ENCODE measurements around the gene MYEF2. TPM values are rescaled to one million over a fixed set of nuclear protein-coding genes. Genes with fewer than 3 reads are reported as not detected.

Gene MYEF2
- total and polyA plus RNA-seq, 2 experiments from 2014 or later = 62.0 to 79.7 TPM

DNA sequence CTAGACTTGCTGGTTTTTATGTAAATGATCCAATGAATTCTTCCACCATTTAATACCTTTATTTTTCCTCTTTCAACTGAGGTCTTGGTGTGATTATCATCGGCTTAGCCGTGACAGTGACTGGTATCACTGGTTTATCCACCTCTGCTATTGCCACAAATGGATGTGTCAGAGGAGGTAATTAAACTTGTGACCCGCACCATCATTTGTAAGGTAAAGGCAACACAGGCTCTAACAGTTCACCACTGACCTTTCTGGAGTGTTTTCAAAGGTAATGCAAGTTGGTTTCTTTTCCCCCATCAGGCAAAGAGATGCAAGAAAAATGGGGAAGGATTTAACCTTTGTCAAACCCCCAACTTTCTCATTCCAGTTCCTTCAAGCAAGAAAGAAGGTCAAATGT, 47.7 kb upstream of the MYEF2 start:
- no peak overlapping the region for H3K4me3 Mint-ChIP-seq
- Histone ChIP-seq H3K27me3 (ENCODE audit: insufficient read depth) (no peaks in the 10 kb centered on the region), H3K4me1 (ENCODE audit: insufficient read depth) (no peaks in the 10 kb centered on the region), H3K4me3 (no peak overlapping the region), H3K36me3 (ENCODE audit: insufficient read depth) (no peaks in the 10 kb centered on the region), H3K79me2 (replicated peaks; ENCODE audit: insufficient read depth) (no peaks in the 10 kb centered on the region), H4K20me1 (replicated peaks; ENCODE audit: insufficient read depth) (no peaks in the 10 kb centered on the region), H3K27ac (ENCODE audit: low read depth) (no peak overlapping the region), H3K9me2 (ENCODE audit: insufficient read depth) (no peaks in the 10 kb centered on the region; the same call in 1 of the 2 replicates), H2AFZ (no peak overlapping the region), H3F3A (replicated peaks; ENCODE audit: low read depth) (no peaks in the 10 kb centered on the region), H3K4me2 (no peak overlapping the region)
- no peak for ATAC-seq
- no peaks in the 10 kb centered on the region for H3K4me1 Mint-ChIP-seq
- H3K27ac Mint-ChIP-seq = no peak overlapping the region
- H3K9me3 Mint-ChIP-seq = no peaks in the 10 kb centered on the region
- no peaks in the 10 kb centered on the region for H3K36me3 Mint-ChIP-seq (ENCODE audit: low read depth)
- no peak for DNase-seq (ENCODE audit: low spot score)
- H3K27me3 Mint-ChIP-seq (ENCODE audit: insufficient read depth, low read depth, poor library complexity) = peaks cover 2% of the 10 kb centered on the region
- TF ChIP-seq CREB1 (CRISPR knock-in tag; IDR thresholded peaks at IDR 0.05; ENCODE audit: low read depth) (no peak), POLR2AphosphoS5 (IDR thresholded peaks at IDR 0.05; ENCODE audit: low read depth) (no peak), EZH2phosphoT487 (IDR thresholded peaks at IDR 0.05; ENCODE audit: unreplicated experiment) (no peak), ZNF331 (CRISPR knock-in tag; IDR thresholded peaks at IDR 0.05; ENCODE audit: low read depth) (no peak), REST (IDR thresholded peaks at IDR 0.05; ENCODE audit: unreplicated experiment) (no peak), JUNB (IDR thresholded peaks at IDR 0.05; ENCODE audit: unreplicated experiment) (no peak), ZNF114 (CRISPR knock-in tag; IDR thresholded peaks at IDR 0.05) (no peak), STAT1 (IDR thresholded peaks at IDR 0.05; ENCODE audit: unreplicated experiment) (no peak), EZH2 (IDR thresholded peaks at IDR 0.05; ENCODE audit: low read depth, unreplicated experiment) (no peak)
- TF ChIP-seq, protein P1, sequence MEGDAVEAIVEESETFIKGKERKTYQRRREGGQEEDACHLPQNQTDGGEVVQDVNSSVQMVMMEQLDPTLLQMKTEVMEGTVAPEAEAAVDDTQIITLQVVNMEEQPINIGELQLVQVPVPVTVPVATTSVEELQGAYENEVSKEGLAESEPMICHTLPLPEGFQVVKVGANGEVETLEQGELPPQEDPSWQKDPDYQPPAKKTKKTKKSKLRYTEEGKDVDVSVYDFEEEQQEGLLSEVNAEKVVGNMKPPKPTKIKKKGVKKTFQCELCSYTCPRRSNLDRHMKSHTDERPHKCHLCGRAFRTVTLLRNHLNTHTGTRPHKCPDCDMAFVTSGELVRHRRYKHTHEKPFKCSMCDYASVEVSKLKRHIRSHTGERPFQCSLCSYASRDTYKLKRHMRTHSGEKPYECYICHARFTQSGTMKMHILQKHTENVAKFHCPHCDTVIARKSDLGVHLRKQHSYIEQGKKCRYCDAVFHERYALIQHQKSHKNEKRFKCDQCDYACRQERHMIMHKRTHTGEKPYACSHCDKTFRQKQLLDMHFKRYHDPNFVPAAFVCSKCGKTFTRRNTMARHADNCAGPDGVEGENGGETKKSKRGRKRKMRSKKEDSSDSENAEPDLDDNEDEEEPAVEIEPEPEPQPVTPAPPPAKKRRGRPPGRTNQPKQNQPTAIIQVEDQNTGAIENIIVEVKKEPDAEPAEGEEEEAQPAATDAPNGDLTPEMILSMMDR (conservative IDR thresholded peaks at IDR 0.05; ENCODE audit: low read depth in 2 of 2) = no peak
- TF ChIP-seq, protein P2, sequence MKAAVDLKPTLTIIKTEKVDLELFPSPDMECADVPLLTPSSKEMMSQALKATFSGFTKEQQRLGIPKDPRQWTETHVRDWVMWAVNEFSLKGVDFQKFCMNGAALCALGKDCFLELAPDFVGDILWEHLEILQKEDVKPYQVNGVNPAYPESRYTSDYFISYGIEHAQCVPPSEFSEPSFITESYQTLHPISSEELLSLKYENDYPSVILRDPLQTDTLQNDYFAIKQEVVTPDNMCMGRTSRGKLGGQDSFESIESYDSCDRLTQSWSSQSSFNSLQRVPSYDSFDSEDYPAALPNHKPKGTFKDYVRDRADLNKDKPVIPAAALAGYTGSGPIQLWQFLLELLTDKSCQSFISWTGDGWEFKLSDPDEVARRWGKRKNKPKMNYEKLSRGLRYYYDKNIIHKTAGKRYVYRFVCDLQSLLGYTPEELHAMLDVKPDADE (IDR thresholded peaks at IDR 0.05) = no peak

Data from GM23338 (cell line).